HL-60 (cell line): Measurements from ENCODE around the gene PTPRO.

Source experiments
- GABPA ChIP-seq: IDR thresholded peaks from 2 replicates; pipeline ENCODE4 v1.6.1; 2012; ENCODE audit warnings: low read depth
- POLR2AphosphoS5 ChIP-seq: IDR thresholded peaks from 2 replicates; pipeline ENCODE4 v1.6.1; 2012; ENCODE audit warnings: low read depth
- REST ChIP-seq: IDR thresholded peaks from 2 replicates; pipeline ENCODE4 v1.6.1; 2012; ENCODE audit warnings: low read depth; ENCODE audit not compliant: insufficient replicate concordance
- SPI1 ChIP-seq: IDR thresholded peaks from 2 replicates; pipeline ENCODE4 v1.6.1; 2012; ENCODE audit warnings: low read depth, mild to moderate bottlenecking, borderline replicate concordance
- TF ChIP-seq, protein P1 (sequence below): IDR thresholded peaks from one replicate; pipeline ENCODE4 v1.5.1; 2011; ENCODE audit warnings: low read length, control low read depth, inconsistent platforms; ENCODE audit not compliant: insufficient read depth

GRCh38 chr12:15590180-15590826, 268.0 kb downstream of the PTPRO start:
- no peak for TF ChIP-seq POLR2AphosphoS5
- TF ChIP-seq REST, result no peak
- TF ChIP-seq, protein P1, sequence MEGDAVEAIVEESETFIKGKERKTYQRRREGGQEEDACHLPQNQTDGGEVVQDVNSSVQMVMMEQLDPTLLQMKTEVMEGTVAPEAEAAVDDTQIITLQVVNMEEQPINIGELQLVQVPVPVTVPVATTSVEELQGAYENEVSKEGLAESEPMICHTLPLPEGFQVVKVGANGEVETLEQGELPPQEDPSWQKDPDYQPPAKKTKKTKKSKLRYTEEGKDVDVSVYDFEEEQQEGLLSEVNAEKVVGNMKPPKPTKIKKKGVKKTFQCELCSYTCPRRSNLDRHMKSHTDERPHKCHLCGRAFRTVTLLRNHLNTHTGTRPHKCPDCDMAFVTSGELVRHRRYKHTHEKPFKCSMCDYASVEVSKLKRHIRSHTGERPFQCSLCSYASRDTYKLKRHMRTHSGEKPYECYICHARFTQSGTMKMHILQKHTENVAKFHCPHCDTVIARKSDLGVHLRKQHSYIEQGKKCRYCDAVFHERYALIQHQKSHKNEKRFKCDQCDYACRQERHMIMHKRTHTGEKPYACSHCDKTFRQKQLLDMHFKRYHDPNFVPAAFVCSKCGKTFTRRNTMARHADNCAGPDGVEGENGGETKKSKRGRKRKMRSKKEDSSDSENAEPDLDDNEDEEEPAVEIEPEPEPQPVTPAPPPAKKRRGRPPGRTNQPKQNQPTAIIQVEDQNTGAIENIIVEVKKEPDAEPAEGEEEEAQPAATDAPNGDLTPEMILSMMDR, result peak; percentile 62
- TF ChIP-seq GABPA, result no peak
- no peak for TF ChIP-seq SPI1
